Activated CD8-positive, alpha-beta memory T cell treated with anti-CD3 and anti-CD28 coated beads for 1 hour (primary cell): ENCODE measurements around the gene ZNF232.
A peak's percentile ranks its signal among the peaks of the same experiment; 100 is the strongest.
"Not testable (repeated sequence)": the region's sequence is repeated elsewhere in the genome, so short reads cannot be mapped to it uniquely, and the experiment has no call there.

ENCODE experiments used
- DNase-seq, 2 donors: peaks; one replicate each; pipeline ENCODE4 v3.0.0-alpha.2; 2020; ENCODE audit warnings: low read depth in 1 of 2; ENCODE audit errors: extremely low read depth in 1 of 2

Gene ZNF232

GRCh38 chr17:5130261-5130660 is 18.6 kb upstream of the ZNF232 start:
- DNase-seq = not testable (repeated sequence)

GRCh38 chr17:5129770-5130169 is 18.1 kb upstream of the ZNF232 start:
- not testable (repeated sequence) for DNase-seq

- no peak for DNase-seq
Measured at GRCh38 chr17:5128905-5129535, 17.3 kb upstream of the ZNF232 start.

- not testable (repeated sequence) for DNase-seq
Measured at GRCh38 chr17:5128387-5128786, 16.7 kb upstream of the ZNF232 start.

GRCh38 chr17:5127910-5128309 is 16.2 kb upstream of the ZNF232 start:
- DNase-seq = no peak

- no peak for DNase-seq
Measured at GRCh38 chr17:5126719-5127488, 15.2 kb upstream of the ZNF232 start.

GRCh38 chr17:5124896-5125295 is 13.2 kb upstream of the ZNF232 start:
- not testable (repeated sequence) for DNase-seq

- not testable (repeated sequence) for DNase-seq
Measured at GRCh38 chr17:5124125-5124760, 12.6 kb upstream of the ZNF232 start.

- no peak for DNase-seq
Measured at GRCh38 chr17:5123343-5124124, 11.9 kb upstream of the ZNF232 start.

- no peak for DNase-seq
Measured at GRCh38 chr17:5122586-5123342, 11.1 kb upstream of the ZNF232 start.

- DNase-seq = not testable (repeated sequence)
Measured at GRCh38 chr17:5122056-5122455, 10.4 kb upstream of the ZNF232 start.

- DNase-seq = no peak
Measured at GRCh38 chr17:5121186-5121841, 9.6 kb upstream of the ZNF232 start.

- DNase-seq = not testable (repeated sequence)
Measured at GRCh38 chr17:5120436-5121185, 8.9 kb upstream of the ZNF232 start.

- no peak for DNase-seq
Measured at GRCh38 chr17:5120036-5120435, 8.4 kb upstream of the ZNF232 start.

GRCh38 chr17:5118219-5118618 is 6.5 kb upstream of the ZNF232 start:
- DNase-seq = no peak

GRCh38 chr17:5115673-5116651 is 4.3 kb upstream of the ZNF232 start, which contains the start of gene USP6:
Gene USP6, plus strand, starts transcription at chr17:5116032. Its CDS starts 14,336 bp downstream, at chr17:5130368.
- DNase-seq = peak in 1 of 2 donors; percentile 5

- DNase-seq = no peak
Measured at GRCh38 chr17:5110816-5111215, 862 bp downstream of the ZNF232 start.

- DNase-seq = no peak
Measured at GRCh38 chr17:5100832-5101231, 10.8 kb downstream of the ZNF232 start.
